GM19467 (cell line): ENCODE results near the gene CEACAM5.
"Not testable (repeated sequence)": the region's sequence is repeated elsewhere in the genome, so short reads cannot be mapped to it uniquely, and the experiment has no call there.

Experiments
- ATAC-seq: cut with Tn5 transposase; IDR thresholded peaks from one replicate; pipeline ENCODE4 v1.9.1; 2021; ENCODE audit warnings: mild to moderate bottlenecking, moderate library complexity; ENCODE audit not compliant: unreplicated experiment

The CEACAM5 gene

DNA sequence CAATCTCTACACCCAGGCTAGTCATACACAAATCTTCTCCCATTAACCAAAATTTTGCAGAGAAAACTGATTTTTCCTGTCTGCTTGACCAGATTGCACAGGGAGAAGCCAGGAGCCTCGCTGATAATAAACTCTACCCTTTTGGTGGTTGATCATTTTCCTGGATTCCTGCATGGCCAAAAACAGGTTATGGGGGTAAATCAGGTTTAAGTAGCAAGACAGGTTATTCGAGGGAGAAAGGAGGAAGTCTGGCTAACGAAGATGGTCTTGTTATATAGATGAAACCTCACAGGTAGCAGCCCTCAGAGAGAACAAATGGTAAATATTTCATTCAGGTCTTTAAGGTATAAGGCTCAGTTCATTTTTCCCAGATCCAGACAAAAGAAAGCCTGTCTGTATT, 30.9 kb downstream of the CEACAM5 start:
- no peak for ATAC-seq

DNA sequence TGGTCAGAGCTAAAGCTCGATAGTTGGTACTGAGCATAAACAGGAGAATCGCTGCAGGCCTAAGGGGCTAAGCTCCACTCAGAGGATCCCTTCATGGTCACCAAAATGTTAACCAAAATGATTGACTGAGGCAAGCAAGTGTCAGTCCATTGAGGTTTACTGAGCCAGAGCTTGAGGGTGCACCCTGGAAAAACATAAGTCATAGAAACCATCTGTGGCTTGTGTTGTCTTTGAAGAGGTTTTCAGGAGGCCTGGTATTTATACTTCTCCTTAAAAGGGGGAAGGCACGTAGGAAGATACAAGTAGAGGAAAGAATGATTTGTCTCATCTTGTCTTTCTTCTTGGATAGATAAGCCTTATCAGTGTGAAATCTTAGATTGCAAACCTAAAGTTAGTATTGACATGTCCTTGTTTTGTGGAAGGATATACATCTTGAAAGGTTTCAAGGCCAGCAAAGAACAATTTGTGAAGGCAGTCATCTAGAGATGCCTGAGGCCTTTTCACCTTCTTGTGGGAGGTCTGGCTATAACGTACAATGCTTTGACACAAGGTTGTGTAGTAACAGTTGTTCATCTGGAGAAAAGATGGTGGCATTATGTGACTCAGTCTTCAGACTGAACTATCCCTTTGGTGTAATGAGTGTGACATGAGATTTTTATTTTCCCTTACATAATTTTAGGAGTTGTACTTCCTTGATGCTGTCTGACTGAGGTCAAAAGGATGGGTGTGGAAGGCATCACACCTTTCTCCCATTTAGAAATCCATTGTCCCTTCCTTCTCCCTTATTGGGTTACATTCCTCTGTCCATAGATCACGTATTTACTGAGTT, 32.2 kb downstream of the CEACAM5 start:
- no peak for ATAC-seq

DNA sequence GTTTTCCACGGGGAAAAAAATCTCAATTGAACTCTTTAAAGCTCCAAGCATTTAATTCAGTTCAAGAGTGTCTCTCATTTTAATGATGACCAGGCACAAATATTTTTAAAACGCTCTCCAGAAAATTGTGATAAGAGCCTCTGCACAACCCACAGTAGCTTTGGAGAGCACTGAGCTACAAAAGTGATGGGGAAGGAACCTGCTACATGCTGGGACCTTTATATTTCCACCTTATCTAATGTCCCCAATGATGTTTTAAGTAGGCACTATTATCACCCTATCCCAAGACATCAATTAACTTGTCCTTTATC, 32.8 kb downstream of the CEACAM5 start:
- ATAC-seq = no peak

DNA sequence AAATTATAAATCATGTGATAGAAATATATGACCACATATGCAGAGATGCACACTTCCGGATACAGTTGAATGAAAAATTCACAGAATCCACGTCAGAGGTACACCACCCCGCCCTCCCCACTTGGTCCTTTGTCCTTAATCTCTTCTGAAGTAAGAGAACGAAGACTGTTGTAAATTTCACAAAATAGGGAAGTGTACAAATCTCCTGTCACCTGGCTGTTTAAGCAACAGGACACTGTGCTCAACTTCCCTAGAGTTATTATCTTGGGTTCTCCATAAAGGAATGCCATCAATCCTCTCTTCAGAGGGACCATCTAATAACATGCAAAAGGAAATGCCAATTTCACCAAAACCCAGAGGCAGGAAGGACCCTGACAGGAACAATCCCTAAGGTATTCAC, 36.4 kb downstream of the CEACAM5 start:
- ATAC-seq = no peak

DNA sequence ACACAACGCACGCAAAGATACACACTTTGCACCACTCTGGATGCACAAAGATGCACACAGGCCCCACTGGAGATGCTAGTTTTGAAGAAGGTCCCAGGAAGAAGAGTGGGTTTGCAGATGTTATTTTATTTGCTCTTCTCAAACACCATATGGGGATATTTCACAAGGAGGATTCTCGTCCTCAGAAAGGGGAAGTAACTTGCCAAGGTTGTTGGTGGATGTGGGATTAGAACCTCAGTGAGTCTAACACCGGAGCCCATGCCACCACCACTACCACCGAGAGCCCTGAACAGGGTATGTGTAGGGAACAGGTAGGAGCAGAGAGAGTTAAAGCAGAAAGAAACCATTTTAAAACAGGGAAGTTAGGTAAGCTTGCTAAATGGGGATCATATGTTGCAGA, 37.3 kb downstream of the CEACAM5 start:
- no peak for ATAC-seq

DNA sequence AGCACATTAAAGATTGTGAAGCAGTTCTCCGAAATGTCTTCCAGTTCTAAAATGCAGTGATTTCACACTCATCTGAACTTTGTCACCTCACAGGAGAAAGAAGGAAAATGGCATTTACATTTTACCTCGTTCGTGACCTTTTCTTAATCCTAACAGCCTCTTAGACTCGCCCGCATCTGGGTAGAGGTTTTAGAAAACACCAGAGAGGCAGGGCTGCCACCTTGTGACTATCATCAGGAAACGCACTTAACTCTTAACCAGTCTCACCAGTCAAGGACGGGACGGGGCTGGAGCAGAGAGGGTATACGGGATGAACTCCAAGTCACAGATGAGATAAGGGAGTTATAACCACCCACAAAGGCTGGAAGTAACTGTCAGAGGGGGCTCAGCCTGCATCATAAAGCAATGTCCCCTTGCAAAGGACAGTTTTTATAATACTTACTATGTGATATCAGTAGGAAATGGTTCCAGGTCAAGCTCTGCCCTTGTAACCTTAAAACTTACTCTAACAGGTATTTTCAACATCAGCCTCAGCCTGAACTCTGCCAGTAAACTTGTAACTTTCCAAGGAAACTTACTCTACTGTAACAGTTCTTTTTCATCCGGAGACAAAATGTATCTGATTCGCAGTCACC, 38.3 kb downstream of the CEACAM5 start:
- no peak for ATAC-seq

DNA sequence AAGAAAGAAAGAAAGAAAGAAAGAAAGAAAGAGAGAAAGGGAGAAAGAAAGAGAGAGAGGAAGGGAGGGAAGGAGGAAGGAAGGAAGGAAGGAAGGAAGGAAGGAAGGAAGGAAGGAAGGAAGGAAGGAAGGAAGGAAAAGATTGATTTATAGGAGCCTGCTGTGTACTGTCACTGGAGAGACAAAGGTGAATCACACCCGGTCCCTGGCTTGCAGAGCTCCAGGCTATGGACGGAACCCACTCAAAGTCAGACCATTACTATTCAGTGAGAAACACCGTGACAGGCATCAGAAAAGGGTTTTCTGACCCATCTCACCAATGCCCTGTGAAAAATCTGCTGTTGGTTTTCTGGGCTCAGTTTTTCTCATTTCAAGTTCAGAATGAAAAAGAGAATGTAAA, 39.6 kb downstream of the CEACAM5 start:
- ATAC-seq = no peak

DNA sequence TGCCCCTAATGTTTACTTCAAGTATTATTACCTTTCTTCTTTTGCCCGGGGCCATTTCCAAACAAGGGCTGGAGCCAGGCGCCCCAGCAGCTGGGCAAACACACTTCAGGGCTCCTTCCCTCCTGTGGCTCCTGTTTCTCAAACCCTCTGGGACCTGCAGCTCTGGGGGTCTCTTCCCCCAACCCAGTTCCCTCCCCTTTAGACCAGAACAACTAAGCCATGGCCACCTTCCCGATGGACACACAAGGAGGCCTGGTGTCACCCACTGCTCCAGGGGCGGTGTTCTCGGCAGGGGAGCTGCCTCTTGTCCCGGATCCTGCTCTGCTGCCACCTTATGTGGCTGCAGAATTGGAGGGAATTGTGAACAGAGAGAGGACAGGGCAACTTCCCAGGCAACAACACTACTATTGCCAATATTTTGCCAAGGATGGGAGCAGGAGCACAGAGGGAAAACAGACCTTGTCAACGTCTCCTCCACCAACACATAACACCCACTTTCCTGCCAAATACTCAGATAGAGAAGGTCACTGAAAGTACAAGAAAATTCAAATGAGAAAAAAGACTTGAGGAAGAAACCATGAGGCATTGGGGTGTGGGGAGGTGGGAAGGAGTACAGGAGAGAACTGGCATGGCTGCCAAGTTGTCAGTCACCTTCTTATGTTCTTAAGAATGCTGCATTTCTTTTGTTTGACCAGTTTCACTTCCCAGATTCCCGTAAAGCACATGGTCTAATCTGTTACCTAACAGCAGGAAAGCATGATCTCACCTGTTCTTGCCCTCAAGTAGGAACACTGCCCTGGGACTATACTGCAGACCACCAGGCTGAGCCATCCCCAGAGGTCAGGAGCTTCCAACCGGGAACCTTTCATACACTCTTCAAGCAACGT, 42.1 kb downstream of the CEACAM5 start:
- not testable (repeated sequence) for ATAC-seq

DNA sequence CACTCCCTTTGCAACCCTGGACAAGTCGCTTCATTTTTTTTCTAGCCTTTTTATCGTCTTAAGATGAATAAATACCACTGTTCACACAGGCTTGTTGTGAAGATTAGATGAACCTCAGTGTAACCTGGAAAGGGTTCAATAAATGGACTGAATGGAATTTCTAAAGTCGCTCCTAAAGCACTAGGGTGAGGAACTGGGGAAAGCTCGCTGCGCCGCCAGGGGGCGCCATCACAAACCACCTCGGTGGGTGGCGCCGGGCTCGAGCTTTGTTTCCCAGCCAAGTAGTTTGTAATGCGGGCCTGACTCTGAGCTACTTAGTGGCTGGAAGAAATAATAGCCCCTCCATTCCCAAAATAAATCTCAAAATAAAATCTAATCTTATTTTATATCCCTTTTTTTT, 44.7 kb downstream of the CEACAM5 start:
- ATAC-seq = no peak

DNA sequence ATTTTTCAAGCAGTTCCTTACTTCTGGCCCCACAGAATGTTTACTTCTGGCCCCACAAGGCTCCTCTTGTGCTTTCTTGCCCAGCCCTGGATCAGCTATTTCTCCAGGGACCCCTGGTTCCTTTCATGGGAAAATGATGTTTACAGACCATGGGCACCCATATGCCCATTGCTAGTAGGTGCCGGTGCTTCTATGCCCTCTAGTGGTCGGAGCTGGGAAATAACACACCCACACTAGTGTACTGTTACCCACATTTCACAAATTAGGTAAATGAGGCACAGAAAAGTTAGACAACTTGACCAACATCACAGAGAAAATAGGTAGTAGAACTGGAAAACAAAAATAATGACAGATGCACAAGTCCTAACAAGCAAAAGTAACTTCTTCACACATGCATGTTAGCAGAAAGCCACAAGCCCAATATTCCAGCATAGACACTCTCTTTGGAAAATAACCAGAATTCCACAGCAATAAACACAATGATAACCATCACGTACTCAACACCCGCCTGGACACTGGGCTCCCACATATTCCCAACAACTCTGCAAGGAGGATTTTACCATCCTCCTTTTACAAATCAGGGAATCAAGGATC, 45.6 kb downstream of the CEACAM5 start:
- no peak for ATAC-seq

DNA sequence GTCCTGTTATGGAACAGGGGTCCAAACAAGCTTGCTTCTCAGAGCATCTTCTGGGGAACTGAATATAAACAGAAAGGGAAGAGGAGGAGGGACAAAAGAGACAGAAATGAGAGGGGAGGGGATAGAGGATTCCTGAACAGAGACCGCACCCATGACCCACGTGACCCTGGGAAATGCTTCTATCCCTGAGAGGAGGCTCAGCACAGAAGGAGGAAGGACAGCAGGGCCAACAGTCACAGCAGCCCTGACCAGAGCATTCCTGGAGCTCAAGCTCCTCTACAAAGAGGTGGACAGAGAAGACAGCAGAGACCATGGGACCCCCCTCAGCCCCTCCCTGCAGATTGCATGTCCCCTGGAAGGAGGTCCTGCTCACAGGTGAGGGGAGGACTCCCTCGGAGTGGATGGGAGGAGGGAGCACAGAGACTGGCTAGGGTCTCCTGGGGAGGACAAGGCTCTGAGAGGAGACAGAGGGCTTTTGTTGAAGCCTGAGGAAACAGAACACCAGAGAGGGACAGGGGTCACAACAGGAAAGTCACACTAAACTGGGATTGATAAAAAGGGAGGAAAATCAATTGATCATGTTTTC, 47.0 kb downstream of the CEACAM5 start, which contains the start of gene CEACAM6:
CEACAM6 (plus strand) TSS at position 203 of the 586 bp plus-strand sequence; CDS start at position 312, 109 bp downstream.
- ATAC-seq = no peak

DNA sequence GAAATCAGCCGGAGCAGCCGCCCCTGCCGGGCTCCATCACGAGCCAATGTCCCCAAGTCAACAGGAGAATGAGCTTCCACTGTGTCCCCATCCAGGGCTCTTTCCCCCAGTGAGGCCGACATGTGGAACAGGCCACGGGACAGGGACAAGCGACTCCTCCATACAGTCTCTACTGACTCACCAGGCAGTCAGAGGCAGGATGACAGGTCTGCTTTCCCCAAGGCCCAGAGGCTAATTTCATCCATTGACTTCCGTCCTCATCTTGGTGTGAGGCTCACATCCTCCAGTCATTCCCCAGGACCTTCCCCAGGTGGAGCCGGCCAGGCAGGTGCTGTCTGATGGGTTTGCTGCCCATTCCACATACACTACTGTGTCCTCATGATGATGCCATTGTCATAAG, 50.4 kb downstream of the CEACAM5 start:
- no peak for ATAC-seq

DNA sequence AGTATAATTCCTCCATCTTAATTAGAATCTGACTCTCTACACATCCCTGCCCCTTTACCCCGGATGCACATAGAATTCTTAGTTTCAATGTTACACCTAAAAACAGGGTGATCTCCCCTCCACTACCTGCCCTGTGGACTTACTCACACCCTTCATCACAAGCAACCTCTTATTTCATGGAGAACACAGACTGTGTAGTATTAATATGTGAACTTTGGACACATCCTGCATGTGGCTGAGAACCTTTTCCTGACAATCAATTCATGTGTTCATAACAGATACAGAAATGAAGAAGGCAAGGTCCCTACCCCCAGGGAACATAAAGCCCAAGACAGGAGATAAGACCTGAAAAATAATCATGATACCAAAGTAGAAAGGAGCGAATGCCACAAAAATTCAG, 58.7 kb downstream of the CEACAM5 start:
- no peak for ATAC-seq

DNA sequence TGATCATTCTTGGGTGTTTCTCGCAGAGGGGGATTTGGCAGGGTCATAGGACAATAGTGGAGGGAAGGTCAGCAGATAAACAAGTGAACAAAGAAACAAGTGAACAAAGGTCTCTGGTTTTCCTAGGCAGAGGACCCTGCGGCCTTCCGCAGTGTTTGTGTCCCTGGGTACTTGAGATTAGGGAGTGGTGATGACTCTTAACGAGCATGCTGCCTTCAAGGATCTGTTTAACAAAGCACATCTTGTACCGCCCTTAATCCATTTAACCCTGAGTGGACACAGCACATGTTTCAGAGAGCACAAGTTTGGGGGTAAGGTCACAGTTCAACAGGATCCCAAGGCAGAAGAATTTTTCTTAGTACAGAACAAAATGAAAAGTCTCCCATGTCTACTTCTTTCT, 59.7 kb downstream of the CEACAM5 start:
- not testable (repeated sequence) for ATAC-seq

DNA sequence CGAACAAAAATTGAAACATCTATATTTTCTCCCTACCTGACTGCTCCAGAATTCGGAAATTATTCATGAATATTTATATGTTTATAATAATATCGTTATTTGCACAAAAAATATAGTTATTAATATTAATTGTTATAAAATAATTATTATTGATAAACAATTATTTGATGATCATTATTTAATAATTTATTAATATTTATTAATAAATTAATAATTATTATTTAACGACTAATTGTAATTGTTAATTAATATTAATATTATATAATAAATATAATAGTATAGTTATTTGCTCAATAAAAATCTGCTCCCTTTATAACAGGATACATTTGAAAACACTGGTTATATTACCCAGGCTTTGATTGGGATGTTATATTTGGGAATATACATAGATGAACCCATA, 61.2 kb downstream of the CEACAM5 start:
- ATAC-seq = no peak

DNA sequence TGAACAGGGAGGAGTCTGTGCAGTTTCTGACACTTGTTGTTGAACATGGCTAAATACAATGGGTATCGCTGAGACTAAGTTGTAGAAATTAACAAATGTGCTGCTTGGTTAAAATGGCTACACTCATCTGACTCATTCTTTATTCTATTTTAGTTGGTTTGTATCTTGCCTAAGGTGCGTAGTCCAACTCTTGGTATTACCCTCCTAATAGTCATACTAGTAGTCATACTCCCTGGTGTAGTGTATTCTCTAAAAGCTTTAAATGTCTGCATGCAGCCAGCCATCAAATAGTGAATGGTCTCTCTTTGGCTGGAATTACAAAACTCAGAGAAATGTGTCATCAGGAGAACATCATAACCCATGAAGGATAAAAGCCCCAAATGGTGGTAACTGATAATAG, 63.0 kb downstream of the CEACAM5 start:
- ATAC-seq = no peak

DNA sequence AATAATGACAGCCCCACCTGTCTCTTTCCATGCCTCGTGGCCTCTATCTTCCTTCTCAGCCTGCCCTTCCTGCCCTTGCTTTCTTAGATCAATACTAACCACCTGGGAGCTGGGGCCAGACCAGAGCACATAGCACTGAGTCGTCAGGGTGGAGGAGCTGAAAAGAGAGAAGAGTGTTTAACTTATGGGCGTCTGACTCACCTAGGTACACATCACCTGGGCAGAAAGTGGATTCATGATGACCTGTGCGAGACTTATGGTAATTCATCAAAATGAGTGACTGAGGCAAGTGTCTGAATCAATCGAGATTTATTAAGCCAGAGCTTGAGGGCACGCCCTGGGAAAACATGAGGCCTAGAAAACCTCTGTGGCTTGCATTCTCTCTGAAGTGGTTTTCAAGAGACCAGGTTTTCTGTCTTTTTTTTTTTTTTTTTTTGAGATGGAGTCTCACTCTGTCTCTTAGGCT, 66.1 kb downstream of the CEACAM5 start:
- no peak for ATAC-seq

DNA sequence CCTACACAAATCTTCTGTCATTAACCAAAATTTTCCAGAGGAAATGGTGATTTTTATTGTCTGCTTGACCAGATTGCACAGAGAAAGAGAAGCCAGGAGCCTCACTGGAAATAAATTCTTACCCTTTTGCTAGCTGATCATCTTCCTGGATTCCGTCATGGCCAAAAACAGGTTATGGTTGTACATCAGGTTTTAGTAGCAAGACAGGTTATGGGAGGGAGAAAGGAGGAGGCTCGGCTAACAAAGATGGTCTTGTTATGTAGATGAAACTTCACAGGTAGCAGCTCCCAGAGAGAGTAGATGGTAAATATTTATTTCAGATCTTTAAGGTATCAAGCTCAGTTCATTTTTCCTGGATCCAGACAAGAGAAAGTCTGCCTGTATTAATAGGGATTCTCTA, 68.3 kb downstream of the CEACAM5 start:
- ATAC-seq = no peak
